GM23248 (cell line): ENCODE measurements around the gene RALGAPB.

ENCODE experiments used
- EZH2 ChIP-seq: fragments of 200-600 bp; sonication (generic); IDR thresholded peaks from 2 replicates; pipeline ENCODE4 v1.6.1; 2018; ENCODE audit warnings: antibody characterized with exemption, mild to moderate bottlenecking; ENCODE audit not compliant: insufficient read depth, poor library complexity, severe bottlenecking
- EZH2phosphoT487 ChIP-seq: fragments of 200-600 bp; sonication (generic); IDR thresholded peaks from 2 replicates; pipeline ENCODE4 v1.6.1; 2018; ENCODE audit warnings: antibody characterized with exemption, moderate library complexity, mild to moderate bottlenecking, low read depth; ENCODE audit not compliant: insufficient read depth

- TF ChIP-seq EZH2 (no peak), EZH2phosphoT487 (no peak)
These were observed 145.2 kb downstream of the RALGAPB start for GRCh38 chr20:38617830-38618196.
